HG03039 (cell line): ENCODE data around the gene TXNDC17.
"Not testable (repeated sequence)": the region's sequence is repeated elsewhere in the genome, so short reads cannot be mapped to it uniquely, and the experiment has no call there.

Source experiments
- ATAC-seq: cut with Tn5 transposase; IDR thresholded peaks from one replicate; pipeline ENCODE4 v1.9.1; 2021; ENCODE audit warnings: mild to moderate bottlenecking, moderate library complexity; ENCODE audit not compliant: unreplicated experiment

The TXNDC17 gene

DNA sequence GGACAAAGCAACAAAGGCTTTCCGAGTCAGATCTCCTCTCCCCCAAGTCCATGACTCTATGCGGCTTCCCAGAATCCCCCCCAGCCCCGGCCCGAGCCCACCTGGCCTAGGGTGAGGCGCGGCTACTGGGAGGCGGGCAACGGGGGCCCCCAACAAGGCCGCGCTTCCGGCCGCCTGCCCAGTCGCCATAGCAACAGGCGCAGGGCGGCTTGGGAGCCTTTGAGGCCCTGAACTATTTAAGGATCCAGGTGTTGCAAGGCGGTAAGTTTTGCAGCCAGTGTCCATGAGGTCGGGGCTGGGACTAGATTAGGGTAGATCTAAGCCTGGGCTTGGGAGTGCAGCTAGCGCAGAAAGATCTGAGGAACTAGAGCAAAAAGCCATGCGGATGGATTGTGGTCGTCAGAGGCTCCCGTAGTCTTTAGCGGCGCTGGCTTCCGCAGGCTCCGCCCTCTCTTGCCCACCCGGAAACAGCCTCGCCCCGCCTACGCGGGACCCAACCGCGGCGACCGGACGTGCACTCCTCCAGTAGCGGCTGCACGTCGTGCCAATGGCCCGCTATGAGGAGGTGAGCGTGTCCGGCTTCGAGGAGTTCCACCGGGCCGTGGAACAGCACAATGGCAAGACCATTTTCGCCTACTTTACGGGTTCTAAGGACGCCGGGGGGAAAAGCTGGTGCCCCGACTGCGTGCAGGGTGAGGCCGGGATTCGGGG is at the start of gene TXNDC17, which contains the start of gene KIAA0753:
Gene TXNDC17, plus strand, starts transcription at position 525 of the 711 bp plus-strand sequence. Its CDS starts 23 bp downstream, at position 548.
Gene KIAA0753, minus strand, starts transcription at position 176 of the 711 bp plus-strand sequence. CDS start 5,608 bp downstream, outside the sequence.
- peak; percentile 81 for ATAC-seq

- ATAC-seq, result no peak
These were observed 49.2 kb upstream of the TXNDC17 start for GRCh38 chr17:6591599-6592158.

- no peak for ATAC-seq
These were observed 48.7 kb upstream of the TXNDC17 start for GRCh38 chr17:6592173-6592572.

- not testable (repeated sequence) for ATAC-seq
These were observed 47.5 kb upstream of the TXNDC17 start for GRCh38 chr17:6593371-6593770.

- no peak for ATAC-seq
These were observed 44.8 kb upstream of the TXNDC17 start for GRCh38 chr17:6596081-6596480.

DNA sequence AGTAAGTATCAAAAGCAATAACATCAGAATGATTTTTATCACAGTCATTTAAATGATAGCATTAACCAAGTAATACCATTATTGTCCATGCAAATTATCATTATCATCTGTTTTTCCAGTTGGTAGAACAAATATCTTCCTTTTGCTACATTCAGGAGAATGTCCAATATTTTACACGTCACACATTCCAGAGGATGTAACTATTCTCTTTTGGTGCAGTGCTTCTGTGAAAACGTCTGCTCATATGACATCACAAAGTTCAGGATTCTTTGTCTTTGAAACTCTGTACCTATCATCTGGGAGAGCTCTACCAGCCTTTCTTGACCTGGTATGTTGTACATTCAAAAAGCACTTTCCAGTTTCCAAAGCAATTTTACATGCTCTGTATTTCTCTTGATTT is 44.3 kb upstream of the TXNDC17 start:
- no peak for ATAC-seq

DNA sequence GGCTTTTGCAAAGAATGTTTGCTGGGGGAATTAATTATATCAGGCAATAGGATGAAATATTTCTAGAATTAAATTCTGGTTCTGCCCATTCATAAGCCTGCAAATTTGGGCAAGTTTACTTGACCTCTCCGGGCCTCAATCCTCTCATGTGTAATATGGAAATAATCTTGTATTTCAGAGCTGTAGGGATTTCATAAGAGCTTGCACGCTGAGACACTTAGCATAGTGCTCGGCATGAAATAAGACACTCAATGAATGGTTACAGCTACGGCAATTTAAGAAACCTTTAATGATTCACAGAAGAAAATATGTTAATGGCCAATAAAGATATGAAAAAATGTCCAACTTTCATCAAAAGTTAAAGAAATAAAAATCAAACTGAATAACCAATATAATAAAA is 43.9 kb upstream of the TXNDC17 start:
- ATAC-seq, result no peak

DNA sequence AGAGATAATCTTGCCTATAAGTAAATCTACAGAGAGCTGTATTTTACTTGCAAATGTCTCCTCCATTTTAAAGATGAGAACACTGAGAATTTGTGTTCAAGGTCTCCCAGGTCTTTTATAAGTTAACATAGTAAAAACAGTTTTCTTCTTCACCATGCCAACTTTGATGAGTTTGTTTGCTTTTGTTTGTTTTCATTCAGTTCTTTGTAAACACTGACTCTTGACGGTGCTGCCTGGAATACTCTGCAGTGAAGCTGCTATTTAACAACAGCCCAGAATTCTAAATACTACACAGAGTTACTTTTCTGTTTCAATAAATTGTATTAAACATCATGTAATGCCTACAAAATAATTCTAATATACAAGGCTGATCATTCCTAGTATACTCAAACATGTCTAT is 43.1 kb upstream of the TXNDC17 start:
- no peak for ATAC-seq

DNA sequence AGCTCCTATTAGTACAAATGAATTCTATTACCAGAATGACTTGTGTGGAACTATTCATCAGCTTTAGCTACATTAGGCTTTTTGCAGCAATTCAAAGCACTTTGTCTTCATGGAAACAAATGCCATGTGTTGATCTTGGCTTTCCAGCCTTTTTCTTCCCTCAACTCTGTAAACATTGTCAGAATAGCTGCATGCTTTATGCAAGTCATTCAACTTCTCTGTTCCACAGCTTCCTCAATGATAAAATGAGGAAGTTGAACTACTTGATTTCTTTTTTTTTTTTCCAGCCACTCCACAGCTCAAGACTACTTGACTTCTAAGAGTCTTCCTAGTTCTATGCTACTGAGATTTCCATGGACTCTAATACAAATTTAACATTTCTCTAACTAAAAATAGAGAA is 41.5 kb upstream of the TXNDC17 start:
- ATAC-seq, result no peak

DNA sequence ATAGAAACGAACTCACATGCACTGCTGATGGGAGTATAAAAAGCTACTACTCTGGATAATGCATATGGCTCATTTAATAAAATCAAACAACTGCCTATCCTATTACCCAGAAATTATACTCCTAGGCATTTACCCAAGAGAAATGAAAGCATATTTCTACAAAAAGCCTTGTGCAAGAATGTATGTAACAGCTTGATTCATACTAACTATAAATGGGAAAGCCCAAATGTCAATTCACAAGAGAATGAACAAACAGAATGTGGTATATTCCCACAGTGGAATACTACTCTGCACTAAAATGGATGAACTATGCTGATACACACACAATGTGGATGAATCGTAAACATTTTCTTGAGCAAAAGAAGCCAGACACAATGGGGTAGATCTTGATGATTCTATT is 38.7 kb upstream of the TXNDC17 start:
- no peak for ATAC-seq

GRCh38 chr17:6603744-6604325 is 37.0 kb upstream of the TXNDC17 start:
- ATAC-seq, result no peak

DNA sequence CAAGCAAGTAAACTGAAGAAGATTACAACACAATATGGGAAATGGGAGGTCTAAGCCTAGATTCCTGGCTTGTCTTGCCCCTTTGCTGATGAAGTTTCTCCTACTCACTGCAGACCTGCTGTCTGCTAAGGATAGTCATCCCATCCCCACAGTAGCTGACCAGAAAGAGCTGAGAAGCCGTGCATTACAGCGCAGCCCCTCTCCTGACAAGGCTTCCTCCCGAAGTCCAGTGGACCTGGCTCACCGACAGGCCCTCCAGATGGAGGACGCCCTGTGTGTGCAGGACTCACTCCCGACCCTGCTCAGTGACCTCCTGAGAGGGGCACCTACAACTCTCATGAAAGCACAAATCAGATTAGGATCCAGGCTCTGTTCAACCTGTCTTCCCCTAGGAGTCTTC is 35.7 kb upstream of the TXNDC17 start:
- ATAC-seq, result no peak

GRCh38 chr17:6608321-6608720 is 32.5 kb upstream of the TXNDC17 start:
- no peak for ATAC-seq

DNA sequence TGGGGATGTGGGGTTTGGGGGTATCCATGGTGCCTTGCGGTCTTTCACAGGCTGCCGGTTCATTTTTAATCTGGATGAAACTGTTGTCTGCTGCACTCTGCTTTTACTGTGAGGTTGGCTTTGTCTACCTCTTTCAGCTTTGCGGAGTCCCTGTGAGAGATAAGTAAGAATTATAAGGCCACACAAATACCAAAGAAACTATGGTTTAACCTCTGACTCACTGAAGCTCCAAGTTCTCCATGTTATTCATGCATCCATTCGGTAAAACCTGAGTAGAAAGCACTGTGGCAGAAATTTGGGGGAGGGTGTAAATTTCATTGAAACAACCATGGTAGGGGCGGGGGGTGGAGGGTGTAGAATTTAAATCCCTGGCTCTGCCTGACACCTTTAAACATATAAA is 30.8 kb upstream of the TXNDC17 start:
- no peak for ATAC-seq

DNA sequence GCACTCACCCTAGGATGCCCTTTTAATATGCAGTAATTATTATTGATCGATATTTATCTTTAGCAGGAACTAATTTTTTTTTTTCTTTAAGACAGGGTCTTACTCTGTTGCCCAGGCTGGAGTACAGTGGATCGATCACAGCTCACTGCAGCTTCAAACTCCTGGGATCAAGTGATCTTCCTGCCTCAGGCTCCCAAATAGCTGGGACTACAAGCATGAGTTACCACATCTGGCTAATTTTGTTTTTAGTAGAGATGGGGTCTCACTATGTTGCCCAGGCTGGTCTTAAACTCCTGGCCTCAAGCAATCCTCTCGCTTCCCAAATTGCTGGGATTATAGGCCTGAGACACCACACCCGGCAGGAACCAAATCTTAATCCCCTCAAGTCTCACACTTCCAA is 29.6 kb upstream of the TXNDC17 start:
- no peak for ATAC-seq

GRCh38 chr17:6623941-6624340 is 16.9 kb upstream of the TXNDC17 start:
- ATAC-seq, result no peak

DNA sequence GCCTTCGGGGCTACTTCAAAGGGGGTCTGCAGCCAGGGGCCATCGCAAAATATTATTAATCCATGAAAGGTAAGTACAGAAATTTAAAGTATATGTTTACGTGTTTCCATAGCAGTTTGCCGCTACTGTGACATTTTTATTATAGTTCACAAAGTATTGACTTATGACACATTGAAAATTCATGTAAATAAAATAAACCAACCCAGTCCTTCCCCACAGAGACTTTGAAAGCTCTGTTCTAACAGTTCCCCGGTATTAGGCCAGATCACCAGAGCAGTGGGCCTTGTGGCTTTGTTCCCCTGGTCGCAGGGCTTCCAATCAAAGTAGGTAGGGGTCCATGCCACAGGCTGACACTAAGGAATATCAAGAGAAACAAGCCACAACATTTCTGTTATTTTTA is 14.2 kb upstream of the TXNDC17 start:
- ATAC-seq, result no peak

DNA sequence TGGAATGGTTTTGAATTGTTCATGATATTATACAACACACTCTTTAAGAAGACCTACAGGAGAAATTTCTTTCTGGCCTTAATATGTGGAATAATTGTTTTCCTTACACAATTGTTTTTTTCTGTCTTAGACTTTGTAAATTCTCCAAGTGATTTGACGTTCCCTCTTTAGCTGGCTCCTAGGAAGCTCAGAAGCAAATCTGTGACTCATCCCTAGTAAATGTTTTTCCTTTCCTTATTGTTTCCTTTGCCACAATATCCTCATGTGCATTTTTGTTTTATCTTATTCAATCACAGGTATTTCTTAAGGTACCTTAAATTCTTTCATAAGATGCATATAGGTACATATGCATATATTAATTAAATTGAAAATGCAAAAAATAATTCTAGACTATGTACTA is 13.8 kb upstream of the TXNDC17 start:
- no peak for ATAC-seq

DNA sequence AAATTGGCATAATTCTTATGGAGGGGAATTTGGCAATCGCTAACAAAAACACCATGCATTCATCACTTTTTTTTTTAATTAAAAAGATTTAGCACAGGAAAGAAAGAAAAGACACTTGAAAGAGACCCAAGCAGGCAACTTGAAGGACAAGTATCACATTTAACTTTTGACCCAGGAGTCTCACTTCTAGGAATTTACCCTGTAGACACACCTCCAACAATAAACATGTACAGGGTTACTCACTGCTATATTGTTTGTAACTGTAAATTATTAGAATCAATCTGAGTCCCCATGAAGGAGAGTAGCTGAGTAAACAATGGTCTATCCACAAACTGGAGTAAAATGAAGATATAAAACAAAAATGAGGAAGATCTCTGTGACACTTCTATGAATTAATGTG is 10.5 kb upstream of the TXNDC17 start:
- no peak for ATAC-seq

GRCh38 chr17:6632530-6632929 is 8.3 kb upstream of the TXNDC17 start:
- ATAC-seq, result no peak

- ATAC-seq, result no peak
These were observed 7.6 kb upstream of the TXNDC17 start for GRCh38 chr17:6633263-6633662.

DNA sequence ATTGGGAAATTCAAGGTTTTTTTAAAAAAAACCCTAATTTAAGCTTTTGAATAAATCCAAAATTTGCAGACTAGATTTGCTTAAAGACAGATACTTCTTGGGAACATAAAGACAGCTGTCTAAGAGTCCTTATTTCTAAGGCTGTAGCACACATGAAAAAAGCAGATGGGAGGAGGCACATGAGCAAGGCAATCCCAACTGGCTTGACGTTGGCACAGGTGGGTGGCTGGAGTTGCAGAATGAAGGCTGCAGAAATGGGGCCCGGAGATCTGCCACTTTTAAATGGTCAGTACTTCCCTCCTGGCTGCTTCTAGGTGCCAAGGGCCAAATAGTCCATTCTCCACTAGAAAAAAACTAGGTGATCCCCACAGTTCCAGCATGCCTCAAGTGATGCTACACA is 4.8 kb upstream of the TXNDC17 start:
- no peak for ATAC-seq
